Hepatocyte (in vitro differentiated cells): ENCODE data around the gene CDH1. TPM values are rescaled to one million over a fixed set of nuclear protein-coding genes. Genes with fewer than 3 reads are reported as not detected.
A peak's percentile ranks its signal among the peaks of the same experiment; 100 is the strongest.

Experiments used
- DNase-seq: peaks from one replicate; pipeline ENCODE4 v3.0.0-alpha.2; 2016; ENCODE audit warnings: low spot score
- H2AFZ ChIP-seq: fragments of 200-600 bp; sonication (generic); 2 replicates; pipeline ENCODE4 v1.6.0; 2016; ENCODE audit warnings: antibody characterized with exemption, mild to moderate bottlenecking
- H3K27ac ChIP-seq: fragments of 200-600 bp; sonication (generic); 2 replicates; pipeline ENCODE4 v1.5.1; 2016; ENCODE audit warnings: mild to moderate bottlenecking
- H3K27me3 ChIP-seq: fragments of 200-600 bp; sonication (generic); 2 replicates; pipeline ENCODE4 v1.6.1; 2016
- H3K36me3 ChIP-seq: fragments of 200-600 bp; sonication (generic); replicated peaks from 2 replicates; pipeline ENCODE4 v1.5.1; 2016; ENCODE audit warnings: low read depth; ENCODE audit not compliant: insufficient read depth
- H3K4me1 ChIP-seq: fragments of 200-600 bp; sonication (generic); 2 replicates; pipeline ENCODE4 v1.5.1; 2016; ENCODE audit warnings: mild to moderate bottlenecking, moderate library complexity; ENCODE audit not compliant: insufficient read depth
- H3K4me2 ChIP-seq: fragments of 200-600 bp; sonication (generic); 2 replicates; pipeline ENCODE4 v1.6.0; 2016
- H3K4me3 ChIP-seq: fragments of 200-600 bp; sonication (generic); 2 replicates; pipeline ENCODE4 v1.5.1; 2016; ENCODE audit warnings: mild to moderate bottlenecking
- H3K79me2 ChIP-seq: fragments of 200-600 bp; sonication (generic); 2 replicates; pipeline ENCODE4 v1.6.0; 2017; ENCODE audit warnings: mild to moderate bottlenecking
- H3K9me2 ChIP-seq: fragments of 200-600 bp; sonication (generic); replicated peaks from 2 replicates; pipeline ENCODE4 v1.6.0; 2017; ENCODE audit warnings: mild to moderate bottlenecking; ENCODE audit not compliant: insufficient read depth
- H3K9me3 ChIP-seq: fragments of 200-600 bp; sonication (generic); 2 replicates; pipeline ENCODE4 v1.5.1; 2016; ENCODE audit warnings: low read depth, mild to moderate bottlenecking
- H4K20me1 ChIP-seq: fragments of 200-600 bp; sonication (generic); 2 replicates; pipeline ENCODE4 v1.6.0; 2016; ENCODE audit warnings: mild to moderate bottlenecking; ENCODE audit not compliant: insufficient read depth, poor library complexity, severe bottlenecking
- CTCF ChIP-seq: fragments of 200-600 bp; sonication (generic); IDR thresholded peaks from 2 replicates; pipeline ENCODE4 v1.5.1; 2016; ENCODE audit warnings: antibody characterized with exemption, mild to moderate bottlenecking; ENCODE audit not compliant: poor library complexity
- EZH2 ChIP-seq: fragments of 200-600 bp; sonication (generic); IDR thresholded peaks from 2 replicates; pipeline ENCODE4 v1.6.1; 2016; ENCODE audit warnings: antibody characterized with exemption, mild to moderate bottlenecking, borderline replicate concordance
- EZH2phosphoT487 ChIP-seq: fragments of 200-600 bp; sonication (generic); IDR thresholded peaks from one replicate; pipeline ENCODE4 v1.6.1; 2018; ENCODE audit warnings: antibody characterized with exemption, mild to moderate bottlenecking, low read depth, moderate library complexity; ENCODE audit not compliant: unreplicated experiment, severe bottlenecking
- WGBS: methylation state at CpG from one replicate; pipeline ENCODE4 v1.1.6; 2016; ENCODE audit warnings: low lambda C conversion rate; ENCODE audit errors: missing lambda C conversion rate; 5-methylcytosine and 5-hydroxymethylcytosine counted together
- polyA plus RNA-seq: library from polyadenylated mRNA; unstranded; fragments of >200 nt; fragmentation: Nextera tagmentation; extraction: Ambion mirVana; gene quantifications from 2 replicates; pipeline ENCODE4 v1.2.1, GENCODE V29; 2016
- total RNA-seq: library from RNA; depleted of rRNA; stranded (reverse); fragments of >200 nt; gene quantifications from 2 replicates; pipeline ENCODE4 v1.2.3, GENCODE V29; 2014

Gene CDH1
- total and polyA plus RNA-seq, 2 experiments from 2014 or later, result 131 to 190 TPM

GRCh38 chr16:68774982-68775634 lies 38.0 kb downstream of the CDH1 start:
- TF ChIP-seq EZH2 (no peak), CTCF (no peak), EZH2phosphoT487 (no peak)
- 71% methylated on average over 7 of the region's 7 CpGs for WGBS
- DNase-seq, result no peak
- Histone ChIP-seq H3K9me2 (no peaks in the 10 kb centered on the region), H3K36me3 (no peaks in the 10 kb centered on the region), H4K20me1 (peaks cover 3% of the 10 kb centered on the region), H3K27me3 (no peaks in the 10 kb centered on the region), H2AFZ (no peak overlapping the region), H3K4me3 (no peak overlapping the region), H3K9me3 (no peaks in the 10 kb centered on the region), H3K79me2 (peaks cover 60% of the 10 kb centered on the region), H3K4me2 (no peak overlapping the region), H3K4me1 (peaks cover 26% of the 10 kb centered on the region), H3K27ac (peak overlapping the region; percentile 8)

GRCh38 chr16:68776821-68777485 lies 39.9 kb downstream of the CDH1 start:
- H3K79me2 ChIP-seq, result peaks cover 68% of the 10 kb centered on the region
- H3K9me2 ChIP-seq, result no peaks in the 10 kb centered on the region
- no peak for TF ChIP-seq EZH2
- no peak for TF ChIP-seq EZH2phosphoT487
- TF ChIP-seq CTCF, result no peak
- no peaks in the 10 kb centered on the region for H3K27me3 ChIP-seq
- H3K4me3 ChIP-seq, result no peak overlapping the region
- peaks cover 26% of the 10 kb centered on the region for H3K4me1 ChIP-seq
- peaks cover 7% of the 10 kb centered on the region for H4K20me1 ChIP-seq
- 74% methylated on average over 6 of the region's 6 CpGs for WGBS
- H2AFZ ChIP-seq, result no peak overlapping the region
- no peaks in the 10 kb centered on the region for H3K36me3 ChIP-seq
- H3K9me3 ChIP-seq, result no peaks in the 10 kb centered on the region
- H3K4me2 ChIP-seq, result no peak overlapping the region
- no peak for DNase-seq
- no peak overlapping the region for H3K27ac ChIP-seq

GRCh38 chr16:68778551-68779231 lies 41.6 kb downstream of the CDH1 start:
- H3K4me3 ChIP-seq, result no peak overlapping the region
- no peak overlapping the region for H2AFZ ChIP-seq
- DNase-seq, result peak; percentile 69
- no peak for TF ChIP-seq EZH2
- TF ChIP-seq CTCF, result no peak
- TF ChIP-seq EZH2phosphoT487, result no peak
- H4K20me1 ChIP-seq, result peaks cover 11% of the 10 kb centered on the region
- H3K79me2 ChIP-seq, result peaks cover 69% of the 10 kb centered on the region
- peak overlapping the region; percentile 11 for H3K4me2 ChIP-seq
- H3K9me3 ChIP-seq, result no peaks in the 10 kb centered on the region
- H3K9me2 ChIP-seq, result no peaks in the 10 kb centered on the region
- H3K36me3 ChIP-seq, result no peaks in the 10 kb centered on the region
- H3K27ac ChIP-seq, result peak overlapping the region; percentile 64
- WGBS, result 27% methylated on average over 6 of the region's 6 CpGs
- H3K4me1 ChIP-seq, result peaks cover 26% of the 10 kb centered on the region
- no peaks in the 10 kb centered on the region for H3K27me3 ChIP-seq
